Measurements from ENCODE around the gene C2orf42. TPM values are rescaled to one million over a fixed set of nuclear protein-coding genes. Genes with fewer than 3 reads are reported as not detected.
"Not testable (repeated sequence)": the region's sequence is repeated elsewhere in the genome, so short reads cannot be mapped to it uniquely, and the experiment has no call there.

The C2orf42 gene
- polyA plus RNA-seq, 1 donor = 11.3 TPM

DNA sequence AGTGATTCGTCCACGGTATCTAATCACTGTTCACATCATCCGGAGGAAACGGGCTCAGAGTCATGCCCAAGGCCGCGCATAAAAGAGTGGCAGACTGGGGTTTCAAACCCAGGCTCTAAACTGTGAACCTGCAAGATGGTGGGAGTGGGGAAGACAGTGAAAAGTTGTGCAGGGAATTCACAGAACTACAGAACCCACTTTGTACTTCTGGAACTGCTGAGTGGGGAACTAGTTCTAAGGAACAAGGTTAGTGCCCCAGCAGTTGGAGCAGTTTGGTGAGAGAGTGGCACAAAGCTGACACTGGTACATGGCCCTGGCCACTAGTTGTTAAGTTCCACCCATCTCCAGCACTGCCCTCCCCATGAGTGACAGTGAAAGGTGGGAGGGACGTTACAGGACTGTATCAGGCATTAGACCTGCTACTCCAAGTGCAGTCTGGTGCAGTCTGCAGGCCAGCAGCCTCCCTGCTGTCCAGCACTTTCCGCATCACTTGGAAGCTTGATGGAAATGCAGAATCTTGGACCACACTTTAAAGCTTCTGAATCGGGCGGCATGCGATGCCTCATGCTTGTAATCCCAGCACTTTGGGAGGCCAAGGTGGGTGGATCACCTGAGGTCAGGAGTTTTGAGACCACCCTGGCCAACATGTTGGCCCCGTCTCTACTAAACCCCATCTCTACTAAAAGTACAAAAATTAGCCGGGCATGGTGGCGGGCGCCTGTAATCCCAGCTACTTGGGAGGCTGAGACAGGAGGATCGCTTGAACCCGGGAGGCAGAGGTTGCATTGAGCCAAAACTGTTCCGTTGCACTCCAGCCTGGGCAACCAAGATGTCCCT lies 47.3 kb downstream of the C2orf42 start:
- peaks cover 22% of the 10 kb centered on the region for H3K4me1 ChIP-seq (ENCODE audit: control insufficient read depth, insufficient read depth, low read length)
- no peaks in the 10 kb centered on the region for H3K9me3 ChIP-seq (ENCODE audit: control insufficient read depth, low read depth, low read length)
- peak overlapping the region; percentile 99 for H3K27ac ChIP-seq (ENCODE audit: low read length)
- H3K36me3 ChIP-seq (ENCODE audit: control insufficient read depth, insufficient read depth, low read length) = no peaks in the 10 kb centered on the region
- peak; percentile 70 to 86 for DNase-seq
- H3K4me3 ChIP-seq (ENCODE audit: low read length) = peak overlapping the region; percentile 55
- 100% methylated on average over 1 of the region's 18 CpGs for WGBS (ENCODE audit: insufficient coverage, low lambda C conversion rate)
- H3K27me3 ChIP-seq (ENCODE audit: control insufficient read depth, insufficient read depth, low read length) = no peaks in the 10 kb centered on the region

DNA sequence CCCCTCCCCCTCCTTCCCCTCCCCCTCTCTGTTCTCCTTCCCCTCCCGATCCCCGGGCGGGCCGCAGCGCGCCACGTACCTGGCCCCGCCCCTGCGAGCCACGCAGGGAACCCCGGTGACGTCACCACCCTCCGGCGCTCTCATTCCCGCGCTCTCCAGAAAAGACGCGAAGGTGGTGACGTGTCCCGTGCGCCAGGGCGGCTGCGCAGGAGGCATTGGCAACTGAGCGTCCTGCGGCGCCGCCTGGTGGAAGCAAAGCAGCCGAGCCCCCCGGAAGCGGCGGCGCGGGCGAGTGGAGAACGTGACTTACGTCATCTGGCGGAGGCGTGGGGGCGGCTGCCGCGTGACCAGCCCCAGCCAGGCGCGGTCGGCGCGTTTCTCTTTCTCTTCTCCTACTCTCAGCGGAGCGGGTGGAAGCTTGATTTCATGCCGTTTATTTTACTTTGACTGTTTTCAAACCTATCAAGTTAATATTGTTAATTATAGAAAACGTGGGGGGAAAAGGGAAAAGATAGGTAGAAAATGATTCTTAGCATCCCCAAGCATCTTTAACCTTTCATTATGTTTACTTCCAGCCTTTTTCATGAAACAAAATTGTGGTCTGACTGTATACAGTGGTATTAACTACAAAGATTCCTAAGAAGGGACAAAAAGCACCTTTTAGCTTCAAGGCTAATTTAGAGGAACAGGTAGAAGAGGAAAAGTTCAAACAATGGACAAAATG lies 48.1 kb downstream of the C2orf42 start:
- DNase-seq = peak; percentile 100
- H3K4me1 ChIP-seq (ENCODE audit: control insufficient read depth, insufficient read depth, low read length) = peaks cover 22% of the 10 kb centered on the region
- WGBS (ENCODE audit: insufficient coverage, low lambda C conversion rate) = 0% methylated on average over 2 of the region's 50 CpGs
- no peaks in the 10 kb centered on the region for H3K9me3 ChIP-seq (ENCODE audit: control insufficient read depth, low read depth, low read length)
- H3K36me3 ChIP-seq (ENCODE audit: control insufficient read depth, insufficient read depth, low read length) = no peaks in the 10 kb centered on the region
- H3K27me3 ChIP-seq (ENCODE audit: control insufficient read depth, insufficient read depth, low read length) = no peaks in the 10 kb centered on the region
- peak overlapping the region; percentile 55 for H3K4me3 ChIP-seq (ENCODE audit: low read length)
- H3K27ac ChIP-seq (ENCODE audit: low read length) = peak overlapping the region; percentile 99

DNA sequence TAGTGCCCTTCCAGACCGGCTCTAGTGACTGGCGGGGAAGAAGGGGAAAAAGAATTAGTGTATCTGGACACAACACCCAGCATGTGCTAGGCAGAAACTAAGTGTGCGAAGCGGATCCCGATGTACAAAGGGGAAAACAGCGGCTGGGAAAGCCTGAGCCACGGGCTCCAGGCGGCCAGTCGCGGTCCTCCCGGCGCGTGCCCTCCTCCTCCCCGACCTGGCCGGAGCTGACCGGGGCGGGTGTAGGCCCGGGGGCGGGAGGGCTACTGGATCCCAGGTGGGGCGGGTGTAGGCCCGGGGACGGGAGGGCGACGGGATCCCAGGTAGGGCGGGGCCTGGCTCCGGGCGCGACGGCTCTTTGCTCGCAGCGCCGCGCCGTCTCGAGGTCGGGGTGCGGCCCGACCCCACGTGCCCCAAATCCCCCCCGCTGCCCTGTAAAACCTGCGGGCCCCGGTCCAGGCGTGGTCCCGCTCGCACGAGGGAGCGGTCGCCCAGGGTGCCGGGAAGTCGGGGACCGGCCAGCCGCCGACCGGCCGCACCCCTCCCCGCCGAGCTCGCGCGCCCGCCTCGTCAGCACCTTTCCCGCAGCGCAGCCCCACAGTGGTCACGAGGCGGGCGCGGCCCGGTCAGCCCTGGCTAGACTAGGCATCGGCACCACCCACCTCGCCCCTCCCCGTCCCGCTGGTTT lies 48.8 kb downstream of the C2orf42 start:
- WGBS (ENCODE audit: insufficient coverage, low lambda C conversion rate) = no CpG with 5 or more reads among the region's 73 CpGs
- Histone ChIP-seq H3K9me3 (ENCODE audit: control insufficient read depth, low read depth, low read length) (no peaks in the 10 kb centered on the region), H3K27ac (ENCODE audit: low read length) (peak overlapping the region; percentile 79), H3K36me3 (ENCODE audit: control insufficient read depth, insufficient read depth, low read length) (no peaks in the 10 kb centered on the region), H3K4me3 (ENCODE audit: low read length) (peak overlapping the region; percentile 44), H3K4me1 (ENCODE audit: control insufficient read depth, insufficient read depth, low read length) (peaks cover 22% of the 10 kb centered on the region), H3K27me3 (ENCODE audit: control insufficient read depth, insufficient read depth, low read length) (no peaks in the 10 kb centered on the region)
- DNase-seq = peak in 1 of 2 donors; percentile 14

DNA sequence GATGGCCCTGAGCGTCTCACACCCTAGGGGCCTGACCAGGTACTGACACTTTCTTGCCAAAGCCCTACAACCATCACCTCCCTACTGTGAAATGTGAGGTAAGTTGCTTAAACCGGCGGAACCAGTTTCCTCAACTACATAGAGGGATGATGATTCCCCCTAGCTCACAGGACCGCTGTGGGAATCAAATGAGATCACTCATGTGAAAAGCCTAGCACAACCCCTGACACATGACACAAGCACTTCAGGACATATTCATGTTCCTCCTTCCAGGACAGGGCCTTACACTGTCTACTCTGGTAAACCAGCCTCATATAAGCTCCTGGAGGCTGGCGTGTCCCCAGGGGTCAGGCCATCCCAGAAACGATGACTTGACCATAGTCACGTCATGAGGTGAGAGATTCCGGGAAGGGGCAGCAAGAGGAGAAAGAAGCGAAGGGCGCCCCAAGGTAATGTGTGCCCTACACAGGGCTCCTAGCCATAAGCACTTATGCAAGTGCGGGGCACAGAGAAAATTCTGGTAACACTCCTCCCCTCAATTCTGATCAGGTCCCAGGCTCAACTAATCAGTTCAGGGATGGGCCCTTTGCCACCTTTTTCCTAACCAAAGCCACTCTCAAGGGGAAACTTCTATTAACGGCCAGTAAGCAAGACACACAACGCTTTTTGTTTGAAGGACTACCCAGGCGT lies 49.5 kb downstream of the C2orf42 start:
- Histone ChIP-seq H3K9me3 (ENCODE audit: control insufficient read depth, low read depth, low read length) (no peaks in the 10 kb centered on the region), H3K27me3 (ENCODE audit: control insufficient read depth, insufficient read depth, low read length) (no peaks in the 10 kb centered on the region), H3K4me3 (ENCODE audit: low read length) (peak overlapping the region; percentile 44), H3K27ac (ENCODE audit: low read length) (peak overlapping the region; percentile 79), H3K36me3 (ENCODE audit: control insufficient read depth, insufficient read depth, low read length) (no peaks in the 10 kb centered on the region), H3K4me1 (ENCODE audit: control insufficient read depth, insufficient read depth, low read length) (peaks cover 22% of the 10 kb centered on the region)
- WGBS (ENCODE audit: insufficient coverage, low lambda C conversion rate) = no CpG with 5 or more reads among the region's 14 CpGs
- peak; percentile 87 to 92 for DNase-seq

DNA sequence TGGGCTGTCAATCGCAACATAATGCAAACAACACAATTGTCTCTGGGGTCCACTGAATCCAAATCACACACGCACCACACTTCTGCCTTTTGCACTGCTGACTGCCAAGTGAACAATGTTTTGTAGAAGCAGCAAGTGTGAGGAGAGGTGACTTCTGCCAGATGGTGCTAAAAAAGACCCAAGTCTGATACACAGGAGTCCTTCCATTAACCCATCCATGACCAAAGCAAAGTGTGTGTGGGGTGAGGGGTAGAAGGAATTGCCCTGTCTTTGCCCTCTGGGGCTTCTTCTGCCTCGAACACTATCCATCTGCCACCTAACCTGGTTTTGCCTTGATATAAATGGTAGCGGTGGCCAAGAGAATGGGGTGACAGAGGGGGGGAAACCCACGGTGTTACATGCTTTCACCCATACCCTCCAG lies 50.0 kb downstream of the C2orf42 start:
- no peak overlapping the region for H3K4me3 ChIP-seq (ENCODE audit: low read length)
- WGBS (ENCODE audit: insufficient coverage, low lambda C conversion rate) = no CpG with 5 or more reads among the region's 5 CpGs
- no peaks in the 10 kb centered on the region for H3K36me3 ChIP-seq (ENCODE audit: control insufficient read depth, insufficient read depth, low read length)
- no peaks in the 10 kb centered on the region for H3K9me3 ChIP-seq (ENCODE audit: control insufficient read depth, low read depth, low read length)
- peaks cover 22% of the 10 kb centered on the region for H3K4me1 ChIP-seq (ENCODE audit: control insufficient read depth, insufficient read depth, low read length)
- DNase-seq = no peak
- peak overlapping the region; percentile 79 for H3K27ac ChIP-seq (ENCODE audit: low read length)
- no peaks in the 10 kb centered on the region for H3K27me3 ChIP-seq (ENCODE audit: control insufficient read depth, insufficient read depth, low read length)

DNA sequence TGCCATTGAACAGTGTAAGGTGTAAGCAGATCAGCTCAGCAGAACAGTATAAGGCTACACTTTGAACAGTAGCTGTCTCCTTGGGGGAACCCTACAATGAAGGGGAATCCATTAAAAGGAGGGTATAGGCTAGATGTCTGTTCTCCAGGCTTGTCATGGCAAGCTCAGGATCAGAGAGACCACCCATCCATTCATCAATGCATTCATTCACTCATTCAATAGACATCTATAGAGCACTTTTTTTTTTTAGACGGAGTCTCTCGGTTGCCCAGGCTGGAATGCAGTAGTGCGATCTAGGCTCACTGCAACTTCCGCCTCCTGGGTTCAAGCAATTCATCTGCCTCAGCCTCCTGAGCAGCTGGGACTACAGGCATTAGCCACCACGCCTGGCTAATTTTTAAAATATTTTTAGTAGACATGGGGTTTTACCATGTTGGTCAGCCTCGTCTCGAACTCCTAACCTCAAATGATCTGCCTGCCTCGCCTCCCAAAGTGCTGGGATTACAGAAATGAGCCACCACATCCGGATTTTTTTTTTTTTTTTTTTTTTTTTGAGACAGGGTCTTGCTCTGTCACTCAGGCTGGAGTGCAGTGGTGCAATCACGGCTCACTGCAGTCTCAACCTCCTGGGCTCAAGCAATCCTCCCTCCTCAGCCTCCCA lies 56.4 kb downstream of the C2orf42 start:
- H3K9me3 ChIP-seq (ENCODE audit: control insufficient read depth, low read depth, low read length); H3K36me3 ChIP-seq (ENCODE audit: control insufficient read depth, insufficient read depth, low read length); H3K27me3 ChIP-seq (ENCODE audit: control insufficient read depth, insufficient read depth, low read length); H3K27ac ChIP-seq (ENCODE audit: low read length); DNase-seq; H3K4me3 ChIP-seq (ENCODE audit: low read length): not testable (repeated sequence)
- H3K4me1 ChIP-seq (ENCODE audit: control insufficient read depth, insufficient read depth, low read length) = peaks cover 15% of the 10 kb centered on the region
- WGBS (ENCODE audit: insufficient coverage, low lambda C conversion rate) = no CpG with 5 or more reads among the region's 10 CpGs

DNA sequence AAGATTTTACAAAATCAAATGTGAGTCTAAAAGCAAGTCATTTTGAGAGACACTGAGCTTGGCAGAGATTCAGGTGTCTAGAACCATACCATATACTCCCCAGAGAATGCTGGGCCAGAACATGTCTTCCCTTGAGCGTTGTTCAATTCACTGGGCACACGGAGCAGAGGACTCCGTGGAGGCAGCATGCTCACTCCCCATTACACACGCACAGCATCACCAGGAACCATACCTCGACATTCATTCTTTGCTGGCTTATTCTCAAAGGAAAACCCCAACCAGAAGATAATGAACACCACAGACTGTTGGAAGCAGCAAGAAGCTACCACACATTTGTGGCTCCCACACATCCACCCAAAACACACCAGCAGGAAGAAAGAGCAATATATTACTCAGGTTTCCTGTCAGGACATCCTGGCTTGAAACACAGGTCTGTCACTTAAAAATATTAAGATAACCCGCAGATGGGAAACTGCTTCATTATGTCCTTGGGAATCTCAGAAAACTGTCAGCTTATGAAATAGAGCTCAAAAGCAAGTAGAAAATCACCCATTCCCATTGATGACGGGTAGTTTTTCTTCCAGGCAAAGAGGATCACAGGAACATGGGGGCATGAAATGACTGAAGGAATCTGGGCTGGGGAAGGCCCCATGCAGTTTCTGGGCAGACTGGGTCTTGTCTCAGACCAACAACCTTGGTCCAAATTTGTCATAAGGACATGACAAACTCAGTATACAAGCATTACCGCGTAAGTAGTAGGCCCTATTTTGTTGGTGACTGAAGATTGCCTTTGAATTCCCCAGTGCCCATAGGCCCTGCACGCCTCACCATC lies 57.1 kb downstream of the C2orf42 start:
- Histone ChIP-seq H3K4me3 (ENCODE audit: low read length) (no peak overlapping the region), H3K9me3 (ENCODE audit: control insufficient read depth, low read depth, low read length) (no peaks in the 10 kb centered on the region), H3K27ac (ENCODE audit: low read length) (peak overlapping the region; percentile 68), H3K36me3 (ENCODE audit: control insufficient read depth, insufficient read depth, low read length) (no peaks in the 10 kb centered on the region), H3K27me3 (ENCODE audit: control insufficient read depth, insufficient read depth, low read length) (no peaks in the 10 kb centered on the region), H3K4me1 (ENCODE audit: control insufficient read depth, insufficient read depth, low read length) (peaks cover 15% of the 10 kb centered on the region)
- no CpG with 5 or more reads among the region's 10 CpGs for WGBS (ENCODE audit: insufficient coverage, low lambda C conversion rate)
- no peak for DNase-seq

DNA sequence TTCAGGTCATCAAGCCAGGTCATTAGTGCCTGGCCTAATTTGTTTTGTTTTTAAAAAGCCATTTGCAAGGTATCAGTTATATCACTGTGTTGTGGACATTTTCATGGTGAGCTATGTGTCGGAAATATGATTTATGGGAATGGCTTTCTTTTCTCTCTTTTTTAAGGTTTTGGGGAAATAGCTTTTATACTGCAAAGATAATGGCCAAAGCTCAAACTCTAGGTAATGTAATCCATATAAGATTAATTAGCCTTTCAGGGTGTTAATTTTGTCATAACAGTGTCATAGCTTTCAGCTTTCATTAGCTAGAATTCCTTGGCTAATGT lies 57.7 kb downstream of the C2orf42 start:
- H3K4me3 ChIP-seq (ENCODE audit: low read length) = no peak overlapping the region
- no peaks in the 10 kb centered on the region for H3K9me3 ChIP-seq (ENCODE audit: control insufficient read depth, low read depth, low read length)
- H3K27ac ChIP-seq (ENCODE audit: low read length) = peak overlapping the region; percentile 68
- 100% methylated on average over 1 of the region's 1 CpG for WGBS (ENCODE audit: insufficient coverage, low lambda C conversion rate)
- peaks cover 15% of the 10 kb centered on the region for H3K4me1 ChIP-seq (ENCODE audit: control insufficient read depth, insufficient read depth, low read length)
- no peaks in the 10 kb centered on the region for H3K27me3 ChIP-seq (ENCODE audit: control insufficient read depth, insufficient read depth, low read length)
- DNase-seq = no peak
- H3K36me3 ChIP-seq (ENCODE audit: control insufficient read depth, insufficient read depth, low read length) = no peaks in the 10 kb centered on the region

Data from large intestine (tissue), 3 donors.